Karpas-422 (cell line): Measurements from ENCODE around the gene SMAD6. TPM values are rescaled to one million over a fixed set of nuclear protein-coding genes. Genes with fewer than 3 reads are reported as not detected.

Source experiments
- DNase-seq: peaks from one replicate; pipeline ENCODE4 v3.0.0-alpha.2; 2015
- H2AFZ ChIP-seq: fragments of 200-600 bp; sonication (generic); 2 replicates; pipeline ENCODE4 v1.6.1; 2014; ENCODE audit warnings: antibody characterized with exemption, low read length, mixed read lengths
- H3K27ac ChIP-seq: fragments of 200-600 bp; sonication (generic); 2 replicates; pipeline ENCODE4 v1.5.1; 2014; ENCODE audit warnings: mild to moderate bottlenecking, low read length, moderate library complexity
- H3K27me3 ChIP-seq: fragments of 200-600 bp; sonication (generic); 2 replicates; pipeline ENCODE4 v1.6.1; 2014; ENCODE audit warnings: low read length, mixed read lengths
- H3K36me3 ChIP-seq: fragments of 200-600 bp; sonication (generic); 2 replicates; pipeline ENCODE4 v1.6.1; 2014; ENCODE audit warnings: low read length, mixed read lengths; ENCODE audit not compliant: insufficient read depth
- H3K4me1 ChIP-seq: fragments of 200-600 bp; sonication (generic); 2 replicates; pipeline ENCODE4 v1.6.1; 2014; ENCODE audit warnings: mild to moderate bottlenecking, low read length, mixed read lengths
- H3K4me2 ChIP-seq: fragments of 200-600 bp; sonication (generic); 2 replicates; pipeline ENCODE4 v1.6.1; 2014; ENCODE audit warnings: low read length, low read depth, mild to moderate bottlenecking; ENCODE audit not compliant: poor library complexity, severe bottlenecking
- H3K4me3 ChIP-seq: fragments of 200-600 bp; sonication (generic); 2 replicates; pipeline ENCODE4 v1.5.1; 2014; ENCODE audit warnings: mild to moderate bottlenecking, antibody characterized with exemption, low read length, mixed read lengths
- H3K79me2 ChIP-seq: fragments of 200-600 bp; sonication (generic); 2 replicates; pipeline ENCODE4 v1.6.1; 2014; ENCODE audit warnings: mild to moderate bottlenecking, low read length, mixed read lengths
- H3K9ac ChIP-seq: fragments of 200-600 bp; sonication (generic); 2 replicates; pipeline ENCODE4 v1.6.0; 2014; ENCODE audit warnings: low read length
- H3K9me2 ChIP-seq: fragments of 200-600 bp; sonication (generic), shearing (Covaris generic); replicated peaks from 2 replicates; pipeline ENCODE4 v1.6.0; 2014; ENCODE audit warnings: mild to moderate bottlenecking, low read length, moderate library complexity; ENCODE audit not compliant: insufficient read depth
- H3K9me3 ChIP-seq: fragments of 300-700, 200-600 bp; sonication (generic); 2 replicates; pipeline ENCODE4 v1.6.1; 2014; ENCODE audit warnings: low read length, mixed read lengths
- H4K20me1 ChIP-seq: fragments of 200-600 bp; sonication (generic); 2 replicates; pipeline ENCODE4 v1.6.1; 2014; ENCODE audit warnings: mild to moderate bottlenecking, antibody characterized with exemption, low read length, low read depth; ENCODE audit not compliant: insufficient read depth
- total RNA-seq: library from RNA; depleted of rRNA; stranded (reverse); fragments of >200 nt; shearing (Covaris generic); gene quantifications from 2 replicates; pipeline ENCODE4 v1.2.3, GENCODE V29; 2014; ENCODE audit warnings: low replicate concordance

SMAD6 gene
- total RNA-seq, 1 experiment from 2014 or later, result 0.89 TPM

GRCh38 chr15:66760968-66761725 lies 59.1 kb downstream of the SMAD6 start:
- Histone ChIP-seq H4K20me1 (no peaks in the 10 kb centered on the region), H3K9me2 (no peaks in the 10 kb centered on the region), H3K36me3 (no peaks in the 10 kb centered on the region), H3K27me3 (no peaks in the 10 kb centered on the region), H3K27ac (no peak overlapping the region), H3K79me2 (no peaks in the 10 kb centered on the region), H3K4me2 (no peak overlapping the region), H3K9ac (no peak overlapping the region), H3K9me3 (no peaks in the 10 kb centered on the region), H3K4me1 (no peaks in the 10 kb centered on the region), H3K4me3 (no peak overlapping the region), H2AFZ (no peak overlapping the region)
- no peak for DNase-seq

GRCh38 chr15:66761726-66762595 lies 59.9 kb downstream of the SMAD6 start:
- H3K4me1 ChIP-seq, result no peaks in the 10 kb centered on the region
- no peak overlapping the region for H2AFZ ChIP-seq
- no peaks in the 10 kb centered on the region for H3K9me3 ChIP-seq
- H3K4me3 ChIP-seq, result no peak overlapping the region
- H3K9me2 ChIP-seq, result no peaks in the 10 kb centered on the region
- H4K20me1 ChIP-seq, result no peaks in the 10 kb centered on the region
- no peak overlapping the region for H3K4me2 ChIP-seq
- no peak overlapping the region for H3K9ac ChIP-seq
- no peak for DNase-seq
- H3K27me3 ChIP-seq, result no peaks in the 10 kb centered on the region
- no peaks in the 10 kb centered on the region for H3K36me3 ChIP-seq
- no peaks in the 10 kb centered on the region for H3K79me2 ChIP-seq
- no peak overlapping the region for H3K27ac ChIP-seq

DNA sequence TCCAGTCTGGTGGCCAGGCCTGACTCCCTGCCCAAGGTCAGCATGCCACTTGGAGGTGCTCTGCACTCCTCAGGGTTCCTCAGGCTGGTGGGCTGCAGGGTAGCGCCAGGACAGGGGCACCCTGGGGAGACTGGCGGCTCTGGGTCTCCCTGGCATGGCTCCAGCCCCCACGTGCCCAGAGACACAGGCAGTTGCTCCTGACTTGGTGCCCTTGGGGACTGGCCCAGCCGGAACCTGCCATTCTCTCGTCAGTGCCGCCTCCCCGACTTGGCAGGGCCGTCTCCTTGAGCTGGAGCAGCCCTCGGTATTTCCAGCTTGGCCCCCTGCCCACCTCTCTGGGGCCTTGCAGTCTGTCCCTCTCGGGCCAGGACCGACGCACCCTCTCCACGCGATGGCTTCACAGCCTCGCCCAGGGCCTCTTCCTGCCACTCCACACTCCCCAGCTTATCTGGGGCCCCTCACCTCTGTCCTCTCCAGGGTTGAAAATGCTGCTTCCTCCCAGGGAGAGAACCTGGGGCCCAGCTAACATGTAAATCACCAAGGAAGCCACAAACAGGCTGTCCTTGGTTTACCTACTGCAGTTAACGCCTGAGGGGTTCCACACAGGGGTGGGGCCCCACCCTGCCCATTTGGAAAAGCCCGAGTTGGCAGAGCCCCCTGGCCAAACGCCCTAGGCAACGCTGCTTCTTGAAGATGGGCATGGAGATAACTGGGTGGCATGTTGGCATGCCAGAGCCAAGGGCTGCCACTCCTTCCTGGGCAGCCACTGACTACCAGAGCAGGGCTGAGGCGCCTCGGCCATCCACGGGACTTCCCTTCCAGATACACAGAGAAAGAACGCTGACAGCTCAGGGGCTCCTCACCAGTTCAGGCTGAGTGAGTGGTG lies 61.4 kb downstream of the SMAD6 start:
- no peaks in the 10 kb centered on the region for H3K4me1 ChIP-seq
- no peak overlapping the region for H3K4me3 ChIP-seq
- H3K9ac ChIP-seq, result no peak overlapping the region
- no peaks in the 10 kb centered on the region for H4K20me1 ChIP-seq
- no peak overlapping the region for H3K27ac ChIP-seq
- H2AFZ ChIP-seq, result no peak overlapping the region
- H3K9me3 ChIP-seq, result no peaks in the 10 kb centered on the region
- H3K9me2 ChIP-seq, result no peaks in the 10 kb centered on the region
- H3K4me2 ChIP-seq, result no peak overlapping the region
- no peaks in the 10 kb centered on the region for H3K27me3 ChIP-seq
- H3K79me2 ChIP-seq, result no peaks in the 10 kb centered on the region
- no peak for DNase-seq
- no peaks in the 10 kb centered on the region for H3K36me3 ChIP-seq

DNA sequence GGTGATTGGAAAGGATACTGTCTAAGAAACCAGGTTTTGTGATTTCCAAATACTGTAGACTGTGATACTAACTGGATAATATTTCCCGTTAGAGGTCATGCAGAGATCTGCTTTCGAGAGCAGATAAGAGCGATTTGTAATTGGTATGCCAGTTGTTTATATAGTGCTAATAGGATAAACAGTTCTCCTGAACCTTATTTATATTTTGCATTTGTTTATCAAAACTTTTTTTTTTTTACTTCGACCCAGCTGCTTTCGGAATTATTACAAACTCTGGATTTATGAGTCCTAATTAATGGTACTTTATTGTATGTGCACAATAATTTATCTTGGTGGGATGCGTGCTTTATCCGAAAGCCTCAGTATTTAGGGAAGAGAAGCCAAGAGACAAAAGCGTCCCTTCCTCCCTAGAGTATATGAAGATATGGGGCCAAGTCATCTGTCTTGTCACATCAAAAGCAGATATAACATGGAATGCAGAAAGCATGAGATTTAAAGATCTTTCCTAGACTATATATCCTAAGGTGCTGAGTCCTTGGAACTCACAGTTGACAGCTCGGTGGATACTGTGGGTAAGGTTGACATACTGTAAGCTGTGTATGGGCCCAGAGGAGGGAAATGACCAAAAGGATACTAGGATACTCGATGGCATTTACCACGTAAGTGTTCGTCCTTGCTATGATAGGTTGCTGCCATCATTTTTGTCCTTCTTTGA lies 62.2 kb downstream of the SMAD6 start:
- no peaks in the 10 kb centered on the region for H3K9me2 ChIP-seq
- DNase-seq, result no peak
- H3K27ac ChIP-seq, result no peak overlapping the region
- no peak overlapping the region for H3K4me3 ChIP-seq
- H3K36me3 ChIP-seq, result no peaks in the 10 kb centered on the region
- no peaks in the 10 kb centered on the region for H4K20me1 ChIP-seq
- H3K9me3 ChIP-seq, result no peaks in the 10 kb centered on the region
- H2AFZ ChIP-seq, result no peak overlapping the region
- H3K4me1 ChIP-seq, result no peaks in the 10 kb centered on the region
- no peaks in the 10 kb centered on the region for H3K79me2 ChIP-seq
- no peak overlapping the region for H3K9ac ChIP-seq
- no peaks in the 10 kb centered on the region for H3K27me3 ChIP-seq
- H3K4me2 ChIP-seq, result no peak overlapping the region

DNA sequence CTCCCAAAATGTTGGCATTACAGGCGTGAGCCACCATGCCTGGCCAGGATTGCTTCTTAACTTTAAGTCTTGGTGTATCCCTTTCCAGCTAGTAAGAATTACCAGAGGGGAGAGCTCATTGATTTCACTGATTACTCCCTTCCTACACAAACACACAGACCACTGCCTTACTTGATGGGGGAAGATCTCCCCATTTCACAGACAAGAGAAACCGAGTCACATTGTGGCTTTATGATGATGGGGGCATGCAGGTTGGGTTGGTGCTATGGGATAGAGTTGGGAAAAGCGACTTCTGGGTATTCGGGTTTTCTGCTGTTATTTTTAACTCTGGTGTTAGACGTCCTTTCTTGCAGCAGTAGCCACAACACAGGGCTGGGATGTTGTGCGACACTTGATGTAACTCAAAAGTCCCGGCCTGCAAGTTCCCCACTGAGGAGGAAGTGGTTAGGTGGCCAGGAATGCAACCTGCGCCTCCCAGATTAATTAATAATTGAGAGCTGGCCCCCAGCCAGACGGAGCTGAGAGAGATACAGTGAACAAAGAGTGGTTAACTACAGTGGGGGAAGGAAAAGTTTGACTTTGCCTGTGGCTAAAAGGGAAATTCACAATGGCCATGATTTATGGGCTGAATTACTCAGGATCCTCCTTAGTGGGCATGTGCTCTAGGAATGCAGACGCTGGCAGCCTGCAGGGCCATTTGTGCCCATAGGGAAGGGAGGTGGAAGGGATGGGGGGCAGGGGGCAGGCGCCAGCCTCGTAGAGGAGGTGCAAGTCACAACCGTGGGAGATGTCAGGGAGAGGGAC lies 63.6 kb downstream of the SMAD6 start:
- Histone ChIP-seq H3K36me3 (no peaks in the 10 kb centered on the region), H3K4me3 (no peak overlapping the region), H3K4me2 (no peak overlapping the region), H3K4me1 (no peaks in the 10 kb centered on the region), H3K79me2 (no peaks in the 10 kb centered on the region), H4K20me1 (no peaks in the 10 kb centered on the region), H3K9me3 (no peaks in the 10 kb centered on the region), H3K9ac (no peak overlapping the region), H2AFZ (no peak overlapping the region), H3K27ac (no peak overlapping the region), H3K9me2 (no peaks in the 10 kb centered on the region), H3K27me3 (no peaks in the 10 kb centered on the region)
- DNase-seq, result no peak

GRCh38 chr15:66766282-66767230 lies 64.5 kb downstream of the SMAD6 start:
- no peak overlapping the region for H3K4me2 ChIP-seq
- H3K36me3 ChIP-seq, result no peaks in the 10 kb centered on the region
- no peak overlapping the region for H3K9ac ChIP-seq
- H3K9me2 ChIP-seq, result no peaks in the 10 kb centered on the region
- H3K27me3 ChIP-seq, result no peaks in the 10 kb centered on the region
- no peaks in the 10 kb centered on the region for H3K79me2 ChIP-seq
- no peak overlapping the region for H3K27ac ChIP-seq
- no peak overlapping the region for H2AFZ ChIP-seq
- no peaks in the 10 kb centered on the region for H3K4me1 ChIP-seq
- no peak for DNase-seq
- no peaks in the 10 kb centered on the region for H3K9me3 ChIP-seq
- H3K4me3 ChIP-seq, result no peak overlapping the region
- H4K20me1 ChIP-seq, result no peaks in the 10 kb centered on the region
